ENCODE results near the gene MYOF.

DNA sequence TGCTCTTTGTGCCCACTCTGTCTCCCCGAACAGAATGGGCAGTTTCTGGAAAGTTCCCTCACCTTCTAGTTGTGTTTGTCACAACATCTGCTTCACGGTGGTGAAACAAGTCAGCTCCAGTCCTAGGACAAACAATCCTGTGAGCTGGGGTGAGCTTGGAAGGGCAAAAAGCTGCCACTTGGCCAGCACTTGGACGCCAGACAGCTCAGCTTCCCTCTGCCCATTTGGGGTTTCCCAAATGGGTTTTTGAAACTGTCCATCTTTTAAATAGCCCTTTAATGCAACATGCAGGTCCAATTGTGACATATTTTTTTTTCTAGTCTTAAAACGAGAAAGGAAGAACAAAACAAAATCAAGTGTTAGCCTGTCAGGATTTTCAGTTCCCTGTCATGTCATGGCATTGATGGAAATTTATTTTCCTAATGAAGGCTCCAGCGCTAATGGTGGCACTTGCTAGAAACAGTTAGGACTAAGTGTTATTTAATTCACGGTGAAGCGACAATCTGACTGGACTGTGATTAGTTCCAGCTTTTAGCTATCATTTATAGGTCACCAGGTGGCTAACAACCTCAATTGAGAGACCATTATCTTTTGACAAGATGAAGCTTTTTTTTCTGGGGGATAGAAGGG lies 181.7 kb downstream of the MYOF start:
- TF ChIP-seq EZH2 (IDR thresholded peaks at IDR 0.05; ENCODE audit: borderline replicate concordance, low read depth, low read length): no peak
- TF ChIP-seq POLR2A (conservative IDR thresholded peaks at IDR 0.05): no peak
- TF ChIP-seq, protein P1, sequence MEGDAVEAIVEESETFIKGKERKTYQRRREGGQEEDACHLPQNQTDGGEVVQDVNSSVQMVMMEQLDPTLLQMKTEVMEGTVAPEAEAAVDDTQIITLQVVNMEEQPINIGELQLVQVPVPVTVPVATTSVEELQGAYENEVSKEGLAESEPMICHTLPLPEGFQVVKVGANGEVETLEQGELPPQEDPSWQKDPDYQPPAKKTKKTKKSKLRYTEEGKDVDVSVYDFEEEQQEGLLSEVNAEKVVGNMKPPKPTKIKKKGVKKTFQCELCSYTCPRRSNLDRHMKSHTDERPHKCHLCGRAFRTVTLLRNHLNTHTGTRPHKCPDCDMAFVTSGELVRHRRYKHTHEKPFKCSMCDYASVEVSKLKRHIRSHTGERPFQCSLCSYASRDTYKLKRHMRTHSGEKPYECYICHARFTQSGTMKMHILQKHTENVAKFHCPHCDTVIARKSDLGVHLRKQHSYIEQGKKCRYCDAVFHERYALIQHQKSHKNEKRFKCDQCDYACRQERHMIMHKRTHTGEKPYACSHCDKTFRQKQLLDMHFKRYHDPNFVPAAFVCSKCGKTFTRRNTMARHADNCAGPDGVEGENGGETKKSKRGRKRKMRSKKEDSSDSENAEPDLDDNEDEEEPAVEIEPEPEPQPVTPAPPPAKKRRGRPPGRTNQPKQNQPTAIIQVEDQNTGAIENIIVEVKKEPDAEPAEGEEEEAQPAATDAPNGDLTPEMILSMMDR (IDR thresholded peaks at IDR 0.05 in 2 of 3, conservative IDR thresholded peaks at IDR 0.05 in 1 of 3; ENCODE audit: insufficient read depth in 2 of 3, low read depth in 1 of 3, low read length in 3 of 3): no peak
- no peak for TF ChIP-seq AFF1 (IDR thresholded peaks at IDR 0.05; ENCODE audit: low read depth in 1 of 2, partially characterized antibody in 2 of 2)

All from K562 (cell line).